Body of pancreas (tissue), 4 donors: ENCODE measurements around the gene CST11. TPM values are rescaled to one million over a fixed set of nuclear protein-coding genes. Genes with fewer than 3 reads are reported as not detected.

Experiments used
- ATAC-seq: fragments of 150-250 bp; one replicate; pipeline ENCODE4 v1.9.1; 2016
- DNase-seq, 4 donors: peaks; one replicate each; pipeline ENCODE4 v3.0.0-alpha.2; 2019
- H3K27ac ChIP-seq, 4 donors: fragments of 200-600 bp; sonication (generic); 1 replicate in 3 of 4; 2 replicates in 1 of 4; pipeline versions ENCODE4 v1.5.1 to v1.6.1; 2016 to 2019; ENCODE audit warnings: mild to moderate bottlenecking in 1 of 4, mixed read lengths in 1 of 4, moderate library complexity in 1 of 4
- H3K27me3 ChIP-seq, 2 donors: fragments of 200-600 bp; sonication (generic); one replicate each; pipeline ENCODE4 v1.6.0; 2016; ENCODE audit warnings: mild to moderate bottlenecking in 1 of 2
- H3K36me3 ChIP-seq, 2 donors: fragments of 200-600 bp; sonication (generic); replicated peaks in 1 of 2; 2 replicates each; pipeline ENCODE4 v1.5.1; 2016; ENCODE audit warnings: low read depth in 2 of 2; ENCODE audit not compliant: insufficient read depth in 1 of 2
- H3K4me1 ChIP-seq: fragments of 200-600 bp; sonication (generic); one replicate; pipeline ENCODE4 v1.6.0; 2016
- H3K4me3 ChIP-seq, 2 donors: fragments of 200-600 bp; sonication (generic); 1 replicate in 1 of 2; 2 replicates in 1 of 2; pipeline ENCODE4 v1.5.1; 2016 to 2019
- H3K9me3 ChIP-seq, 3 donors: fragments of 200-600 bp; sonication (generic); 1 replicate in 2 of 3; 2 replicates in 1 of 3; pipeline ENCODE4 v1.5.1; 2016
- CTCF ChIP-seq, 7 experiments: fragments of 450-650 bp in 4 of 7; fragments of 200-600 bp in 3 of 7; sonication (generic) in 3 of 7; IDR thresholded peaks; one replicate each; pipeline ENCODE4 v1.5.1; 2016 to 2019; ENCODE audit warnings: antibody characterized with exemption in 7 of 7
- POLR2A ChIP-seq, 3 donors: fragments of 450-650 bp; IDR thresholded peaks; one replicate each; pipeline ENCODE4 v1.6.1; 2016; ENCODE audit warnings: antibody characterized with exemption in 3 of 3, mild to moderate bottlenecking in 2 of 3
- WGBS, 2 donors: methylation state at CpG; one replicate each; pipeline ENCODE4 v1.1.5; 2017; 5-methylcytosine and 5-hydroxymethylcytosine counted together
- intact Hi-C: fragments of 100-400 bp; cut with DNase I; formaldehyde crosslinking; loops from one replicate; pipeline ENCODE4 v1.15.1; 2023
- total RNA-seq, 2 donors: library from RNA; depleted of rRNA; stranded (reverse); fragments of >200 nt; gene quantifications; one replicate each; pipeline ENCODE4 v1.1.0, GENCODE V29; 2016

Gene CST11
- total RNA-seq, 2 donors from 2014 or later: not detected

DNA sequence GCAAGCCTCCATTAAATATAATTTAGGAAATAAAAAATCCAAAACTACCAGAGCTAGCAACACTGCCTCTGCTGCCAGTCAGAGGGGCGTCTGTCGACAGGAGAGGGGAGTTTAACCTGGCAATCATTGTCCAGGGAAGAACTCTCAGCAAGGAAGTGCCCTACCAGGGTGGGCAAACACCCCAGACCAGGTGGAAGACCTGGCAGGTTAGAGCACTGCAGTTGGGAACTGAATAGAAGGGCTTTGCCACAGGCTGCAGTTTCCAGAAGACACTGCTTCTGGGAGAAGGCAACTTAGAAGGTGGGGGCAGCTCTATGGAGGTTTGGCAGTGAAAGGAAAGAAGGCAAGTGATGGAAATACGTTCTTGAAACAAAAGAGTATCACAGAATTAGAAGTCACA, 42.9 kb downstream of the CST11 start:
- Histone ChIP-seq H3K4me1 (peaks cover 13% of the 10 kb centered on the region), H3K4me3 (no peak overlapping the region), H3K36me3 (no peaks in the 10 kb centered on the region), H3K9me3 (no peaks in the 10 kb centered on the region), H3K27ac (no peak overlapping the region), H3K27me3 (no peaks in the 10 kb centered on the region)
- intact Hi-C loops: loop anchor here (10.0 kb wide), 1 partner anchor 65 kb away; no protein-coding TSS in a partner anchor
- ATAC-seq: no peak
- WGBS, 2 donors: 86 to 89% methylated on average over 3 of the region's 3 CpGs
- TF ChIP-seq POLR2A (IDR thresholded peaks at IDR 0.05) (no peak), CTCF (IDR thresholded peaks at IDR 0.05) (no peak)
- DNase-seq: no peak

DNA sequence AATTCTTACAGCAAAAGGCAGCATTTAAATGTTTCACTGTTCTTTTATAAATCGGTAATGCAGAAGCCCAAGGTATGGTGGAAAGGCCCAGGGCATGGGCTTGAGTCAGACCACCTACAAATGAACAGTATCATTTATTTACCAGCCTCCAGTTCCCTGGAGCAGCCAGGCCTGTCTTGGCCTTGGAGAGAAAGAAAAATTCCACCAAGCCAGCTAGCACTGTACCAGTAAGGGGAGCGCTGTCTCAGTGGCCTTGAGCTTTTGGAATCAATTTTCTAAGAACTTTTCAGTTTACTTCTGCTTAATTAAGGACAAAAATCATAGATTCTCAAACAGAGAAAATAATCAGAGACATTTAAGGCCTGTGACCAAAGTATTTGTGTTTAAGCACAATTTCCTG, 43.7 kb downstream of the CST11 start:
- WGBS, 2 donors: 36 to 42% methylated on average over 2 of the region's 2 CpGs
- intact Hi-C loops: no loop called here
- no peak overlapping the region for H3K27ac ChIP-seq

DNA sequence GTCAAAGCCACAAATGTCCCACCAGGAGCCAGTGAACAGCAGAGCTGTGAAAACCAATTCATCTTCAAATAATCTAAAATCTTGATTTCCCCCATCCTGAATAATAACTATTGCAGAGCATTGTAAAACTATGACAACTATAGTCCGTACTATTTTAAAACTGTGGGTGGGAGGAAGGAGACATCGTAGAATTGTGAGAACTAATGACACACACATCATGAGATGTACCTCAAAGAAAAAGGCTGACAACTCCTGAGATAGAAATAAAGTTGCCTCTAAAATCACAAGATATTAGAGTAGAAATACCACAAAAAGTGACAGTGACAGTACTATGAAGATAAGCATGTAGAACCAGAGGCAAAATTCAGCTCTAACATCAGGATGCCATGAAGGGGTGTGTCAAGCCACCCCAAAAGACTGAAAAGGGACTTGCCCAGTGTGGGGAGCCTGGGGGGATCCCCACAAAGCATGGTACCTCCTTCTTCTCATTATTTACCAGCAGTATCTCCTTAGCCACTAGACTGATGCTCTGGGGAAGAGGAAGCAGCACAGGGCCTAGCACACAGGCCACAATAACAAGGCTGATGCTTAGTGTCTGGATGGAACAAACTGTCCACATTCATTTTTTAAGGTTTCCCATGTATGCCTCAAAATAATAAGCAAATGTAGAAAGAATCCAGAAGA, 44.8 kb downstream of the CST11 start:
- H3K4me1 ChIP-seq: peaks cover 13% of the 10 kb centered on the region
- no peaks in the 10 kb centered on the region for H3K27me3 ChIP-seq
- H3K9me3 ChIP-seq: no peaks in the 10 kb centered on the region
- H3K27ac ChIP-seq: no peak overlapping the region
- TF ChIP-seq CTCF (IDR thresholded peaks at IDR 0.05): no peak
- no peak for TF ChIP-seq POLR2A (IDR thresholded peaks at IDR 0.05)
- no peaks in the 10 kb centered on the region for H3K36me3 ChIP-seq
- ATAC-seq: no peak
- 88 to 94% methylated on average over 2 of the region's 2 CpGs for WGBS, 2 donors
- no peak for DNase-seq
- intact Hi-C loops: no loop called here
- no peak overlapping the region for H3K4me3 ChIP-seq

More for the DNA sequence above, 43.7 kb downstream of the CST11 start:
- ATAC-seq (no peak), DNase-seq (no peak)
- Histone ChIP-seq H3K27me3 (no peaks in the 10 kb centered on the region), H3K4me3 (no peak overlapping the region), H3K4me1 (peaks cover 13% of the 10 kb centered on the region), H3K9me3 (no peaks in the 10 kb centered on the region), H3K36me3 (no peaks in the 10 kb centered on the region)
- TF ChIP-seq POLR2A (IDR thresholded peaks at IDR 0.05) (no peak), CTCF (IDR thresholded peaks at IDR 0.05) (no peak)

GRCh38 chr20:23406880-23407279, 45.8 kb downstream of the CST11 start:
- no peaks in the 10 kb centered on the region for H3K36me3 ChIP-seq
- intact Hi-C loops: no loop called here
- H3K9me3 ChIP-seq: no peaks in the 10 kb centered on the region
- no peak overlapping the region for H3K4me3 ChIP-seq
- ATAC-seq: no peak
- no peak for TF ChIP-seq POLR2A (IDR thresholded peaks at IDR 0.05)
- no peak for TF ChIP-seq CTCF (IDR thresholded peaks at IDR 0.05)
- no peak overlapping the region for H3K27ac ChIP-seq
- peaks cover 7% of the 10 kb centered on the region for H3K4me1 ChIP-seq
- no peak for DNase-seq
- WGBS, 2 donors: 94 to 96% methylated on average over 1 of the region's 1 CpG
- no peaks in the 10 kb centered on the region for H3K27me3 ChIP-seq

GRCh38 chr20:23404196-23404595, 48.5 kb downstream of the CST11 start:
- Histone ChIP-seq H3K36me3 (no peaks in the 10 kb centered on the region), H3K4me1 (peaks cover 12% of the 10 kb centered on the region), H3K27me3 (no peaks in the 10 kb centered on the region), H3K9me3 (no peaks in the 10 kb centered on the region), H3K27ac (no peak overlapping the region), H3K4me3 (no peak overlapping the region)
- intact Hi-C loops: no loop called here
- WGBS, 2 donors: 48 to 55% methylated on average over 3 of the region's 3 CpGs
- ATAC-seq: peak; percentile 18
- TF ChIP-seq CTCF (IDR thresholded peaks at IDR 0.05): no peak
- DNase-seq: peak in 1 of 4 donors; percentile 22
